Right atrium auricular region (tissue), 2 donors: ENCODE results near the gene RERE. TPM values are rescaled to one million over a fixed set of nuclear protein-coding genes. Genes with fewer than 3 reads are reported as not detected.

Experiments used
- DNase-seq: peaks from one replicate; pipeline ENCODE4 v3.0.0-alpha.2; 2019; ENCODE audit warnings: low spot score
- H3K27ac ChIP-seq, 2 donors: fragments of 200-600 bp; sonication (generic); 1 replicate in 1 of 2; 2 replicates in 1 of 2; pipeline ENCODE4 v1.5.1; 2016 to 2019
- H3K27me3 ChIP-seq, 2 donors: fragments of 200-600 bp; sonication (generic); one replicate each; pipeline versions ENCODE4 v1.5.1 to v1.6.0; 2017 to 2019
- H3K36me3 ChIP-seq: fragments of 200-600 bp; sonication (generic); one replicate; pipeline ENCODE4 v1.5.1; 2016
- H3K4me1 ChIP-seq, 2 donors: fragments of 200-600 bp; sonication (generic); one replicate each; pipeline versions ENCODE4 v1.5.1 to v1.6.0; 2017 to 2019
- H3K4me3 ChIP-seq, 2 donors: fragments of 200-600 bp; sonication (generic); 1 replicate in 1 of 2; 2 replicates in 1 of 2; pipeline ENCODE4 v1.5.1; 2017 to 2019; ENCODE audit warnings: mild to moderate bottlenecking in 1 of 2, moderate library complexity in 1 of 2
- H3K9me3 ChIP-seq, 2 donors: fragments of 200-600 bp; sonication (generic); one replicate each; pipeline ENCODE4 v1.5.1; 2019
- total RNA-seq, 2 donors: library from RNA; depleted of rRNA; stranded (reverse); fragments of >200 nt; gene quantifications; one replicate each; pipeline ENCODE4 v1.1.0, GENCODE V29; 2016
- TF ChIP-seq, protein P1 (sequence below), 2 donors: fragments of 200-600 bp; sonication (generic); IDR thresholded peaks; one replicate each; pipeline ENCODE4 v1.5.1; 2019; ENCODE audit warnings: antibody characterized with exemption in 2 of 2

RERE gene
- total RNA-seq, 2 donors from 2014 or later = 99.8 to 125 TPM

DNA sequence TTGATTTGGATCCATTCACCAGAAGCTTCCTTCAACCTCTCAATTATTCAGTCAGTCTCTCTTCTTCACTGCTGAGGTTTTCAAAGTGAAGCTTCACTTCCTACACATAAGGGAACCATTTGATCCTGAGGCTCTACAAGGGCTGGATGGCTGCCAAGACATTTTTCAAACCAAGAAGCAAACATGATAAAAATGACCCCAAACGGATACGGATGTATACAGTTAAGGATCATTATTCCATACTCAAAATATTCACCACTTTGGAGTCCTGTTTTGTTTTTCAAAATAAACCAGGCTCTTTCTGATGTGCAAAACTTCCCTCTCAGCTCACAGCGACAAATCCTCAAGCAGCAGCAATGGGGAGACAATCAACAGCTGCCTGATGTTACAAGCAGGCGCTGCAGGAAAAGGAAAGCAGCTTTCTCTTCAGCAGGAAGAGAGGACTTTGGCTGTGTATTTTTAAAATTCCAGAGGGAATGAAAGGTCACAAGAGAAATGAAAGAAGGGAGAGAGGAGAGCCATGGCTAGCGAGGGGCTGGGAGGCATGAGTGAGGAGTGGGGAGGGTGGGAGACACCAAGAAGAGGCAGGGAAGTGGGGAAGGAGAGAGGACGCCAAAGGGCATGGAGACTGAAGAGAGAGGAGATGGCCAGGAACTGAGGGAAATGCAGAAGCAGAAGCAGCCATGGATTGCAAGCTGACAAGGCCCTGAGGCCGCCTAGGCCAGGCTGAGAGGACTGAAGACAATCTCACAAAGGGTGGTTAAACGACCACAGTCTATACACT lies 354.1 kb downstream of the RERE start:
- Histone ChIP-seq H3K27ac (peak overlapping the region; percentile 70 to 74), H3K4me3 (peak overlapping the region in 1 of 2 donors; percentile 12), H3K9me3 (no peaks in the 10 kb centered on the region), H3K4me1 (peaks cover 0 to 40% of the 10 kb centered on the region in 2 donors), H3K36me3 (no peaks in the 10 kb centered on the region), H3K27me3 (no peaks in the 10 kb centered on the region)
- TF ChIP-seq, protein P1, sequence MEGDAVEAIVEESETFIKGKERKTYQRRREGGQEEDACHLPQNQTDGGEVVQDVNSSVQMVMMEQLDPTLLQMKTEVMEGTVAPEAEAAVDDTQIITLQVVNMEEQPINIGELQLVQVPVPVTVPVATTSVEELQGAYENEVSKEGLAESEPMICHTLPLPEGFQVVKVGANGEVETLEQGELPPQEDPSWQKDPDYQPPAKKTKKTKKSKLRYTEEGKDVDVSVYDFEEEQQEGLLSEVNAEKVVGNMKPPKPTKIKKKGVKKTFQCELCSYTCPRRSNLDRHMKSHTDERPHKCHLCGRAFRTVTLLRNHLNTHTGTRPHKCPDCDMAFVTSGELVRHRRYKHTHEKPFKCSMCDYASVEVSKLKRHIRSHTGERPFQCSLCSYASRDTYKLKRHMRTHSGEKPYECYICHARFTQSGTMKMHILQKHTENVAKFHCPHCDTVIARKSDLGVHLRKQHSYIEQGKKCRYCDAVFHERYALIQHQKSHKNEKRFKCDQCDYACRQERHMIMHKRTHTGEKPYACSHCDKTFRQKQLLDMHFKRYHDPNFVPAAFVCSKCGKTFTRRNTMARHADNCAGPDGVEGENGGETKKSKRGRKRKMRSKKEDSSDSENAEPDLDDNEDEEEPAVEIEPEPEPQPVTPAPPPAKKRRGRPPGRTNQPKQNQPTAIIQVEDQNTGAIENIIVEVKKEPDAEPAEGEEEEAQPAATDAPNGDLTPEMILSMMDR (IDR thresholded peaks at IDR 0.05) = no peak
- no peak for DNase-seq

DNA sequence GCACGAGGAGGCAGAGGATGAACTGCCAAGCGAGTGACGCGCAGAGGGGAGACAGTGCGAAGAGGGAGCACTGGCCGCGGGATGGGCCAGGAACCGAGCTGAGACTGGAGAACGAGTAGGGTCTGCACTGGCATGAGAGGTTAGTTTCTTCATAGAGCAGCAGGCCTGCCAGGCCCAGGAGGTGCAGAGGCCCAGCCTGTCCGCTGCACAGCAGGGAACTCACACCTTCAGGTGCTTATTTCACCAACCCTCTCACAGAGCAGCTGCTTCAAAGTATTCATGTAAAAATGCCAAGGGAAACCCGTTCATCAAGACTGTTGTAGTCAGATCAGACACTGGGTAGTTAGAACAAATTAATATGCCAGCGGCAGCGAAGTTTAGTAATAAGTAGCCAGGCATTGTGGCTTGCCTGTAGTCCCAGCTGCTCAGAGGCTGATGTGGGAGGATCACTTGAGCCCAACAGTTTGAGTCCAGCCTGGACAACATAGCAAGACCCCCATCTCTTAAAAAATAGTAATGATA lies 355.0 kb downstream of the RERE start:
- TF ChIP-seq, protein P1 (IDR thresholded peaks at IDR 0.05) = no peak
- no peaks in the 10 kb centered on the region for H3K9me3 ChIP-seq
- no peak for DNase-seq
- H3K36me3 ChIP-seq = no peaks in the 10 kb centered on the region
- peak overlapping the region; percentile 70 to 74 for H3K27ac ChIP-seq
- H3K27me3 ChIP-seq = no peaks in the 10 kb centered on the region
- H3K4me3 ChIP-seq = no peak overlapping the region
- peaks cover 0 to 47% of the 10 kb centered on the region in 2 donors for H3K4me1 ChIP-seq

DNA sequence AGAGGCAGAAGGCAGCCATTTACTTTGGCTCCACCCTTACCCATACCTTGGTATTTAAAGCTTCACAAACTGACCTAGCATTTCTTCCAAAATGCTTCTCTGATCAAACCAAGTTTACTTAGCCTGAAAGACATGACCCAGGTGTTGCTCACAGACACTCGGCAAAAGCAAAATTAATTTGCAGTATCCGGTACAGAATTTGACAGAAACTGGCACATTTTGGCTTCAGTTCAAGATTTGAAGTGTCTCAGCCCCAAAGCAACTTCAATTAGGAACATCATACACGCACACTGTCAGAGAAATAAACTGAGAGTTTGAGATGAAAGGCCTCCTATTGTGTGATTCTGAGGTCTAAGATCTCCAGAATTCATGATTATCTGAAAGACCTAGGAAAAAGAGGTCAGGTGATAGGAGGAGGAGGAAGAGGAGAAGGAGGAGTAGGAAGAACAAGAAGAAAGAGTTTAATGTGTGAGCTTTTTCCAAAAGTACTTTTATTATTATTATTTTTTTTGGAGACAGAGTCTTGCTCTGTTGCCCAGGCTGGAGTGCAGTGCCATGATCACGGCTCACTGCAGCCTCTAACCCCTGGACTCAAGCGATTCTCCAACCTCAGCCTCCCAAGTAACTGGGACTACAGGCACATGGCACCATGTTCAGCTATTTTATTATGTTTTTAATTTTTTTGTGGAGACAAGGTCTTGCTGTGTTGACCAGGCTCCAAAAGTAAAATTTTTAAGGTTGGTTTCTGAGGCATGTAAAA lies 355.9 kb downstream of the RERE start:
- Histone ChIP-seq H3K27me3 (no peaks in the 10 kb centered on the region), H3K4me3 (no peak overlapping the region), H3K36me3 (no peaks in the 10 kb centered on the region), H3K4me1 (peaks cover 0 to 56% of the 10 kb centered on the region in 2 donors), H3K9me3 (no peaks in the 10 kb centered on the region), H3K27ac (peak overlapping the region in 1 of 2 donors; percentile 70)
- TF ChIP-seq, protein P1 (IDR thresholded peaks at IDR 0.05) = no peak
- no peak for DNase-seq

DNA sequence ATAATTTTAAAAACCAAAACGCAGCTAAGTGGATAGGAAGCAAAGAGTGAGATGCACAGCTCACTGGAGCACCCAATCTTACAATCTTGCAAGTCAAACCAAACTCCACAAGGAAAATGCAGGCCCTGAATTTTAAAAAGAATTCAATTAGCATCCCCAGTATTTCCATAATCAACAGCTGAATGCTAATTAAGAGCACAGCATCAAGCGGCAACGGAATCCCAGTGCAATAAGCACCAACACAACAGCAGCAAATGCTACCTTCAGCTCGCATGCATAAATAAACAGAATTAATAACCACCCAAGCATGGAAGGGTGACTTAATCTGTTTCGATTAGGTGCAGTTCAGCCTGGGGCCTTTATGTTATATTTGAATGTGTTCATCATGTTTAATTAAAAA lies 356.7 kb downstream of the RERE start:
- Histone ChIP-seq H3K27me3 (no peaks in the 10 kb centered on the region), H3K4me1 (peaks cover 0 to 63% of the 10 kb centered on the region in 2 donors), H3K4me3 (no peak overlapping the region), H3K9me3 (no peaks in the 10 kb centered on the region), H3K36me3 (no peaks in the 10 kb centered on the region), H3K27ac (no peak overlapping the region)
- no peak for DNase-seq
- TF ChIP-seq, protein P1 (IDR thresholded peaks at IDR 0.05) = no peak

DNA sequence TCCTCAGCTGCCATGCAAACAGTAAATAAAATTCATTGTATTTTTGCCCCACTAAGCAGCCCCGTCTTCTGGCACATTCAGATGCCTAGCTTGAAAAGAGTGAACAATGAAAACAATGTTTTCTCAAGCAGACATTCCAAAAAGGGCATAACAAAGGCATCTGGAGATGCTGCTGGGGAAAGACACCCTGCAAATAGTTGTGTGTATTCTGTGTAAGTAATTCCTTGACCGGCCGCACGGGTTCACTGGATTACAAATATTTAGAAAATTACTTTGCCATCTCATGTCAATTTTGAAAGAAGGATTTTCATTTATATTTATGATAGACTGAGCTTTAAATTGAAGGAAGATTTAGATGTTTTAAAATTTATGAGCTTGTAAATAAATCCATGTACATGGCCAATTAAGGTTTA lies 357.3 kb downstream of the RERE start:
- Histone ChIP-seq H3K36me3 (no peaks in the 10 kb centered on the region), H3K9me3 (no peaks in the 10 kb centered on the region), H3K4me1 (peaks cover 0 to 70% of the 10 kb centered on the region in 2 donors), H3K27me3 (no peaks in the 10 kb centered on the region), H3K27ac (no peak overlapping the region), H3K4me3 (no peak overlapping the region)
- TF ChIP-seq, protein P1 (IDR thresholded peaks at IDR 0.05) = no peak
- no peak for DNase-seq
